GM23248 (cell line): ENCODE results near the gene CADM1. TPM values are rescaled to one million over a fixed set of nuclear protein-coding genes. Genes with fewer than 3 reads are reported as not detected.

Source experiments
- DNase-seq: peaks from one replicate; pipeline ENCODE4 v3.0.0-alpha.2; 2015
- H2AFZ ChIP-seq: fragments of 200-600 bp; sonication (generic); 2 replicates; pipeline ENCODE4 v1.6.1; 2016; ENCODE audit warnings: antibody characterized with exemption
- H3F3A ChIP-seq: fragments of 200-600 bp; sonication (generic); 2 replicates; pipeline ENCODE4 v1.6.1; 2016; ENCODE audit warnings: mild to moderate bottlenecking, antibody characterized with exemption, mixed run types; ENCODE audit not compliant: insufficient read depth
- H3K27ac ChIP-seq: fragments of 200-600 bp; sonication (generic); 2 replicates; pipeline ENCODE4 v1.5.1; 2016; ENCODE audit warnings: mild to moderate bottlenecking
- H3K27me3 ChIP-seq: fragments of 200-600 bp; sonication (generic); replicated peaks from 2 replicates; pipeline ENCODE4 v1.6.1; 2016; ENCODE audit warnings: mild to moderate bottlenecking; ENCODE audit not compliant: insufficient read depth
- H3K36me3 ChIP-seq: fragments of 200-600 bp; sonication (generic); 2 replicates; pipeline ENCODE4 v1.6.1; 2016; ENCODE audit warnings: low read depth, mild to moderate bottlenecking
- H3K4me1 ChIP-seq: fragments of 200-600 bp; sonication (generic); 2 replicates; pipeline ENCODE4 v1.6.1; 2016; ENCODE audit warnings: mild to moderate bottlenecking; ENCODE audit not compliant: insufficient read depth
- H3K4me2 ChIP-seq: fragments of 200-600 bp; sonication (generic); one replicate; pipeline ENCODE4 v1.6.1; 2016; ENCODE audit warnings: mild to moderate bottlenecking; ENCODE audit not compliant: unreplicated experiment
- H3K4me3 ChIP-seq: fragments of 200-600 bp; sonication (generic); 2 replicates; pipeline ENCODE4 v1.5.1; 2016; ENCODE audit warnings: mild to moderate bottlenecking
- H3K79me2 ChIP-seq: fragments of 200-600 bp; sonication (generic); 2 replicates; pipeline ENCODE4 v1.6.1; 2016; ENCODE audit warnings: mild to moderate bottlenecking; ENCODE audit not compliant: insufficient read depth
- H3K9ac ChIP-seq: fragments of 200-600 bp; sonication (generic); 2 replicates; pipeline ENCODE4 v1.6.1; 2016; ENCODE audit warnings: mild to moderate bottlenecking
- H3K9me2 ChIP-seq: fragments of 200-600 bp; sonication (generic); 2 replicates; pipeline ENCODE4 v1.6.1; 2016; ENCODE audit warnings: mixed run types, mild to moderate bottlenecking, moderate library complexity; ENCODE audit not compliant: insufficient read depth
- H3K9me3 ChIP-seq: fragments of 200-600 bp; sonication (generic); one replicate; pipeline ENCODE4 v1.6.1; 2017; ENCODE audit warnings: low read depth
- H4K20me1 ChIP-seq: fragments of 200-600 bp; sonication (generic); 2 replicates; pipeline ENCODE4 v1.6.0; 2016; ENCODE audit not compliant: insufficient read depth
- EZH2 ChIP-seq: fragments of 200-600 bp; sonication (generic); IDR thresholded peaks from 2 replicates; pipeline ENCODE4 v1.6.1; 2018; ENCODE audit warnings: antibody characterized with exemption, mild to moderate bottlenecking; ENCODE audit not compliant: insufficient read depth, poor library complexity, severe bottlenecking
- EZH2phosphoT487 ChIP-seq: fragments of 200-600 bp; sonication (generic); IDR thresholded peaks from 2 replicates; pipeline ENCODE4 v1.6.1; 2018; ENCODE audit warnings: antibody characterized with exemption, moderate library complexity, mild to moderate bottlenecking, low read depth; ENCODE audit not compliant: insufficient read depth
- WGBS, 2 experiments: methylation state at CpG; one replicate each; pipeline ENCODE4 v1.1.6; 2015 to 2017; ENCODE audit warnings: low lambda C conversion rate in 2 of 2, low coverage in 1 of 2; ENCODE audit errors: missing lambda C conversion rate in 2 of 2; 5-methylcytosine and 5-hydroxymethylcytosine counted together
- in situ Hi-C: fragments of 300-500 bp; cut with MboI; formaldehyde crosslinking; loops from 2 replicates; pipeline ENCODE4 v1.15.0; 2020
- polyA plus RNA-seq: library from polyadenylated mRNA; unstranded; fragments of >200 nt; fragmentation: Nextera tagmentation; extraction: Ambion mirVana; gene quantifications from 2 replicates; pipeline ENCODE4 v1.2.1, GENCODE V29; 2016
- total RNA-seq: library from RNA; depleted of rRNA; stranded (reverse); fragments of >200 nt; shearing (Covaris generic); gene quantifications from 2 replicates; pipeline ENCODE4 v1.2.3, GENCODE V29; 2014

The CADM1 gene
- total and polyA plus RNA-seq, 2 experiments from 2014 or later: 0.83 to 1.4 TPM

DNA sequence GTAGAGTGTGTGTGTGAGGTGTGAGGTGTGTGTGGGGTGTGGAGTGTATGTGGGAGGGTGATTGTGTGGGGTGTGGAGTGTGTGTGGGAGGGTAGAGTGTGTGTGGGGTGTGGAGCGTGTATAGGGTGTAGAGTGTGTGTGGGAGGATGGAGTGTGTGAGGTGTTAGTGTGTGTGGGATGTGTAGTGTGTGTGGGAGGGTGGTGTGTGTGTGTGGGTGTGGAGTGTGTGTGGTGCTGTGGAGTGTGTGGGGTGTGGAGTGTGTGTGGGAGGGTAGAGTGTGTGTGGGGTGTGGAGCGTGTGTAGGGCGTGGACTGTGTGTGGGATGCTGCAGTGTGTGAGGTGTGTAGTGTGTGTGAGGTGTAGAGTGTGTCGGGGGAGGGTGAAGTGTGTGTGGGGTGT lies 356.1 kb downstream of the CADM1 start:
- Histone ChIP-seq H3K27me3 (no peaks in the 10 kb centered on the region; the same call in 1 of the 2 replicates), H2AFZ (no peak overlapping the region), H3K79me2 (no peaks in the 10 kb centered on the region), H3K9me2 (no peaks in the 10 kb centered on the region), H3K4me2 (no peak overlapping the region), H3K27ac (no peak overlapping the region), H3K9me3 (no peaks in the 10 kb centered on the region), H4K20me1 (no peaks in the 10 kb centered on the region), H3K4me1 (no peaks in the 10 kb centered on the region), H3K36me3 (no peaks in the 10 kb centered on the region), H3F3A (no peaks in the 10 kb centered on the region), H3K9ac (no peak overlapping the region), H3K4me3 (no peak overlapping the region)
- in situ Hi-C loops: no loop called here
- DNase-seq: no peak
- WGBS, 2 experiments: 90% methylated on average over 4 of the region's 4 CpGs; no CpG with 5 or more reads in 1 of the 2 experiments
- TF ChIP-seq EZH2phosphoT487 (no peak), EZH2 (no peak)

DNA sequence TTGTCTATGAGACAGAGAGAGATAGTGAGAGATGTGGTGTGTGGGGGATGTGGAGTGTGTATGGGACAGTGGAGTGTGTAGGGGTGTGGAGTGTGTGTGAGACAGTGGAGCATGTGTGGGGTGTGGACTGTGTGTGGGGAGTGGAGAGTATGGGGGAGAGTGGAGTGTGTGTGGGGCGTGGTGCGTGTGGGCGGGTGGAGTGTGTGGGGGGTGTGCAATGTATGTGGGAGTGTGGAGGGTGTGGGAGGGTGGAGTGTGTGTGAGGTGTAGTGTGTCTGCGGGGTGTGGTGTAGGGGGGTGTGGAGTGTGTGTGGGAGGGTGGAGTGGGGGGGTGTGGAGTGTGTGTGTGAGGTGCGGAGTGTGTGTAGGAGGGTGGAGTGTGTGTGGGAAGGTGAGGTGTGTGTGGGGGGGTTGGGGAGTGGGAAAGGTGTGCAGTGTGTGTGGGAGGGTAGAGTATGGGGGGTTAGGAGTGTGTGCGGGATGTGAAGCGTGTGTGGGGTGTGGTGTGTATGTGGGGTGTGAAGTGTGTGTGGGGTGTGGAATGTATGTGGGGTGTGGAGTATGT lies 356.9 kb downstream of the CADM1 start:
- H3K9me3 ChIP-seq: no peaks in the 10 kb centered on the region
- H3F3A ChIP-seq: no peaks in the 10 kb centered on the region
- H3K27ac ChIP-seq: no peak overlapping the region
- no peak overlapping the region for H3K9ac ChIP-seq
- H3K9me2 ChIP-seq: no peaks in the 10 kb centered on the region
- H3K4me1 ChIP-seq: no peaks in the 10 kb centered on the region
- H3K4me3 ChIP-seq: no peak overlapping the region
- H2AFZ ChIP-seq: no peak overlapping the region
- H3K79me2 ChIP-seq: no peaks in the 10 kb centered on the region
- WGBS, 2 experiments: 66% methylated on average over 7 of the region's 7 CpGs; no CpG with 5 or more reads in 1 of the 2 experiments
- TF ChIP-seq EZH2: no peak
- no peak for TF ChIP-seq EZH2phosphoT487
- DNase-seq: no peak
- H3K27me3 ChIP-seq: no peaks in the 10 kb centered on the region; the same call in 1 of the 2 replicates
- H3K36me3 ChIP-seq: no peaks in the 10 kb centered on the region
- no peaks in the 10 kb centered on the region for H4K20me1 ChIP-seq
- H3K4me2 ChIP-seq: no peak overlapping the region
- in situ Hi-C loops: no loop called here

- Histone ChIP-seq H3K4me2 (no peak overlapping the region), H3K9me3 (no peaks in the 10 kb centered on the region), H3K36me3 (no peaks in the 10 kb centered on the region), H3F3A (no peaks in the 10 kb centered on the region), H3K4me1 (no peaks in the 10 kb centered on the region), H3K9ac (no peak overlapping the region), H2AFZ (no peak overlapping the region), H3K79me2 (no peaks in the 10 kb centered on the region), H4K20me1 (no peaks in the 10 kb centered on the region), H3K27me3 (no peaks in the 10 kb centered on the region; the same call in 1 of the 2 replicates), H3K4me3 (no peak overlapping the region), H3K27ac (no peak overlapping the region), H3K9me2 (no peaks in the 10 kb centered on the region)
- no peak for TF ChIP-seq EZH2phosphoT487
- no peak for TF ChIP-seq EZH2
- 62 to 64% methylated on average over 6 of the region's 6 CpGs for WGBS, 2 experiments
- DNase-seq: no peak
- in situ Hi-C loops: no loop called here
Measured at GRCh38 chr11:115146425-115146824, 357.8 kb downstream of the CADM1 start.

DNA sequence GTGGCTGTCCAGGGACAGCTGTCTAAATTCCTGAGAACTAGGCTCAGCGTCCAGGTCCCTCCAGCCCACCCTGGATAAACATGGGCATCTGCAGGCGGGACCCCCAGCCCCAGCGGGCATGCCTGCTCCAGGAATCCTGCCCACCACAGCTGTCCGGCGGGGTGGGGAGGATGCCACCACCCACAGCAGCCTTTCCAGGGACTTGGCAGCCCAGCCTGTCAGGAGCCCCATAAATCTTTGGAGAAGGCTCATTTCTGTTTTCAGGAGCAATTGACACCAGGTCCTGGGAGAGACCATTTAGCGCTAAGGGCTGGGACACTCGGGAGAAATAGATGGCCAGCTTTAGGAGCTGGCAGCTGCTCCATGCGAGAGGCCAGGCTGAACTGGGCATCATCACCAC lies 358.9 kb downstream of the CADM1 start:
- Histone ChIP-seq H3K27ac (no peak overlapping the region), H3K79me2 (no peaks in the 10 kb centered on the region), H3K9me3 (no peaks in the 10 kb centered on the region), H2AFZ (no peak overlapping the region), H3K36me3 (no peaks in the 10 kb centered on the region), H3K9me2 (no peaks in the 10 kb centered on the region), H3F3A (no peaks in the 10 kb centered on the region), H4K20me1 (no peaks in the 10 kb centered on the region), H3K4me1 (no peaks in the 10 kb centered on the region), H3K27me3 (no peaks in the 10 kb centered on the region; the same call in 1 of the 2 replicates), H3K9ac (no peak overlapping the region), H3K4me2 (no peak overlapping the region), H3K4me3 (no peak overlapping the region)
- in situ Hi-C loops: no loop called here
- WGBS, 2 experiments: 63 to 73% methylated on average over 8 of the region's 8 CpGs
- TF ChIP-seq EZH2: no peak
- TF ChIP-seq EZH2phosphoT487: no peak
- DNase-seq: no peak

DNA sequence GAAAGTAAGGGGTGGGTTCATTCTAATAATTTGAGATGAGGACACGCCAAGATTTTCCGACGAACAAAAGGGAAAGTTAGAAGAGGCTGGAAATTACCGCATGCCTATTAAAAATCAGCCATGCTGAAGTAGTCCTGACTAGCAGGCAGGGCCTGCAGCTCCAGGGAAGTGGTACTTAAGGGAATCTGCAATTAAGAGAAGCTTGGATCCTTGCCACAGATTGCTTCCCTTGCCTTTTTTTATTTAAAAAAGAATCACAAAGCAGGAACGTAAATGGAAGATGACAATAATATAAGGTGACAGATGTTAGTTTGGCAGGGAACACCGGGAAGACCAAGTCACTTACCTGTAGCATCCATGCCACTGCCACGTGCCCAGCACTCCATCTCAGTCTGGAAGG lies 359.3 kb downstream of the CADM1 start:
- no peaks in the 10 kb centered on the region; the same call in 1 of the 2 replicates for H3K27me3 ChIP-seq
- no peaks in the 10 kb centered on the region for H3K9me2 ChIP-seq
- H4K20me1 ChIP-seq: no peaks in the 10 kb centered on the region
- H2AFZ ChIP-seq: no peak overlapping the region
- in situ Hi-C loops: no loop called here
- H3K4me3 ChIP-seq: no peak overlapping the region
- DNase-seq: no peak
- 53 to 57% methylated on average over 7 of the region's 7 CpGs for WGBS, 2 experiments
- H3K4me2 ChIP-seq: no peak overlapping the region
- H3K9ac ChIP-seq: no peak overlapping the region
- no peaks in the 10 kb centered on the region for H3K36me3 ChIP-seq
- no peaks in the 10 kb centered on the region for H3K4me1 ChIP-seq
- H3K9me3 ChIP-seq: no peaks in the 10 kb centered on the region
- H3K27ac ChIP-seq: no peak overlapping the region
- TF ChIP-seq EZH2phosphoT487 (no peak), EZH2 (no peak)
- no peaks in the 10 kb centered on the region for H3F3A ChIP-seq
- no peaks in the 10 kb centered on the region for H3K79me2 ChIP-seq
